Stimulated activated CD8-positive, alpha-beta memory T cell treated with anti-CD3 and anti-CD28 coated beads, Interleukin-7, amount 100 ng/mL, for 4 hours (primary cell): Measurements from ENCODE around the gene HERPUD1.
"Not testable (repeated sequence)": the region's sequence is repeated elsewhere in the genome, so short reads cannot be mapped to it uniquely, and the experiment has no call there.

Source experiments
- DNase-seq, 2 donors: peaks; one replicate each; pipeline ENCODE4 v3.0.0-alpha.2; 2020; ENCODE audit warnings: low read depth in 2 of 2

Gene HERPUD1

DNA sequence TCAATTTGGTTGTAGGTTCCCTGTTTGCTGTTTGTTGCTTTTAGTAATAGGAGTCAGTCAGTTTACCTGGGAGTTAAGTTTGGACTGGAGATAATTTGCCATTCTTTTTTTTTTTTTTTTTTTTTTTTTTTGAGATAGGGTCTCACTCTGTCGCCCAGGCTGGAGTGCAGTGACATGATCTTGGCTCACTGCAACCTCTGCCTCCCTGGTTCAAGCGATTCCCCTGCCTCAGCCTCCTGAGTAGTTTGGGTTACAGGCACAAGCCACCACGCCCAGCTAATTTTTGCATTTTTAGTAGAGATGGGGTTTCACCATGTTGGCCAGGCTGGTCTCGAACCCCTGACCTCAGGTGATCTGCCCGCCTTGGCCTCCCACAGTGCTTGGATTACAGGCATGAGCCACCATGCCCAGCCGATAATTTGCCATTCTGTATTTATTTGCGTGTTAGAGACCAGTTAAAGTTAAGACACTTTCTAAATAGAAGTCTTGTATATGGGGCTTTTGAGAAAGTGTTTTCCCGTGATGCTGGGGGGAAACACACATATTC, 2.7 kb downstream of the HERPUD1 start:
- not testable (repeated sequence) for DNase-seq

DNA sequence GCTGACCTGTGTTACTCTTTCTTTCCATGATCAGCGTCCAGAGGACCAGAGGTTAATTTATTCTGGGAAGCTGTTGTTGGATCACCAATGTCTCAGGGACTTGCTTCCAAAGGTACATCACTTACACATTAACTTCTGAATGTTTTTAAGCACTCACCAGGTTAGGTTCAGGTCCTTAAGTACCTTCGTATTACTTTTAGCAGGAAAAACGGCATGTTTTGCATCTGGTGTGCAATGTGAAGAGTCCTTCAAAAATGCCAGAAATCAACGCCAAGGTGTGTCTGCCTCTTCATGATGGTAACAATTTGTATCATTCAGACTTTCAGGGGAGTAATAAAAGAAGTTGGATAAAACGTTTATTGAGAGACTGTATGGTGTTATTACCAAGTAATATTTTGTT, 3.3 kb downstream of the HERPUD1 start:
- no peak for DNase-seq

- DNase-seq: no peak
Observed at GRCh38 chr16:56936491-56936890, 4.5 kb downstream of the HERPUD1 start.

DNA sequence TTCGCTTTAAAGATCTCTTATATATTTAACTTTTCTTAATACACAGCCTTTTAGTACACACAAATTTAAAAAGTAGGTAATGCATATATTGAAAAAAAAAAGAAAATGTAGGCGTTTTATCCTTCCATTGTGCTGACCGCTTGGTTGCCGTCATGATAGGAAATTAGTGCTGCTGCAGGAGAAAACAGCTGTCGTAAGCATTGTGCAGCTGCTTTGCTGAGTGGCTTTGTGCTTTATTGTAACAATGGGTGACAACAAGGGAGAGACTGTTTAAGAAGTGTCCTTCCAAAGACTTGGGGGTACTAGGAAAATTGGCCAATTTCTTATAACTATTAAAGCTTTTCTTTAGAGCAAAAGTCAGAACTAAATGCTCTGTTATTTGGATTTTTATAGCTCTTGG, 5.0 kb downstream of the HERPUD1 start:
- DNase-seq: no peak

DNA sequence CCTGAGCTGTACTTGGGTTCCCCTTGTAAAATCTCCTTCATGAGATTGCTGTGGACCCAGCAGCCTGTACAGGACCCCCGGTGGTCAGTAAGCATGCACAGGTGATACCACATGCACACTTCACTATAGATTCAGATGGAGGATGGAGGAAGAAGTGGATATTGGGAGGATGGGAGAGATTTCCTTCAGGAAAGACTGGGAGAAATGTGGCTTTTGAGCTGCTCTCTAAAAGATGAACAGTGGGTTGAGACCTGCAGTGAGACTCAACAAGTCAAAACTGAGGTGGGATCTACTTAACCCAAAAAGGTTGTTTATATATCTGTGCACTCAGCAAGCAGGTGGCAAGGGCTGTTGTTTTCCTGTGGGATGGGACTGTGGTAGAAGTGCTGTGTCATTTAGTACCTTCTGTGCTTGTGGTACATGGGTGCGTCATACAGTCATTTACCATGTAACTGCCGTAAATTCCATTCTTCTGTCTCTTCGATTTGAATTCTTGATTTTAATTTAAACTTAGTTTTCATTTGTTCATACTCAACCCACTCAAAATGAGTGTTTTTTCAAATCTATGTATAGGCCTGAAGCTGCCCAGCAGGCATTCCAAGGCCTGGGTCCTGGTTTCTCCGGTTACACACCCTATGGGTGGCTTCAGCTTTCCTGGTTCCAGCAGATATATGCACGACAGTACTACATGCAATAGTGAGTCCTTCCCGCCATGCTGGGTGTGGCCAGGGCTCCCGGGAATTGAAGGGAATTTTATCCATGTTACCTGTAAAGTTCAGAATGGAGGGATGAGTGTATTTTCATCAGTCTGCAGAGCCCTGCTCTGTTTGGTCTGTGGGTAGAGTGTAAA, 6.9 kb downstream of the HERPUD1 start:
- peak in 1 of 2 donors; percentile 13 for DNase-seq

DNA sequence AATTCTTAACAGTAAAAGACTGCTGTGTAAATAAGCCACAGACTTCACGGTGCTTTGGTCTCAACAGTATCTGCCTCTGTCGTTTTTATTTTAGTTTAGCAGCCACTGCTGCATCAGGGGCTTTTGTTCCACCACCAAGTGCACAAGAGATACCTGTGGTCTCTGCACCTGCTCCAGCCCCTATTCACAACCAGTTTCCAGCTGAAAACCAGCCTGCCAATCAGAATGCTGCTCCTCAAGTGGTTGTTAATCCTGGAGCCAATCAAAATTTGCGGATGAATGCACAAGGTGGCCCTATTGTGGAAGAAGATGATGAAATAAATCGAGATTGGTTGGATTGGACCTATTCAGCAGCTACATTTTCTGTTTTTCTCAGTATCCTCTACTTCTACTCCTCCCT, 7.9 kb downstream of the HERPUD1 start:
- no peak for DNase-seq

DNA sequence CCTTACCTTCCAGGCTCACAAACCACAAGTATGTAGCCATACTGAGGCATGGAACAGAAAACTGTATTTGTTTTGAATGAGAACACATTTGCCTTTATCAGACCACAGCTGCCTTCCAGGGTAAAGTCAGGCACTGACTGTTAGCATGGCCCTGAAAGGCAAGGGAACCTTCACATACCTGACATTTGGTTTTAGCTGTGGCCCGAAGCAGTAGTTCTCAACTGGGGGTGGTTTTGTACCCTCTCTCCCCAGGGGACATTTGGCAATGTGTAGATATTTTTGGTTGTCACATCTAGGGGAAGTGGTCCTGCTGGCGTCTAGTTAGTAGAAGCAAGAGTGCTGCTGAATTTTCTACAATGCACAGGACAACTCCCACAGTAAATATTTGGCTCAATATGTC, 9.2 kb downstream of the HERPUD1 start:
- DNase-seq: no peak

GRCh38 chr16:56941856-56942331, 10.0 kb downstream of the HERPUD1 start:
- DNase-seq: no peak

GRCh38 chr16:56943761-56944375, 11.9 kb downstream of the HERPUD1 start:
- no peak for DNase-seq

- DNase-seq: no peak
Observed at GRCh38 chr16:56944954-56945839, 13.3 kb downstream of the HERPUD1 start.

DNA sequence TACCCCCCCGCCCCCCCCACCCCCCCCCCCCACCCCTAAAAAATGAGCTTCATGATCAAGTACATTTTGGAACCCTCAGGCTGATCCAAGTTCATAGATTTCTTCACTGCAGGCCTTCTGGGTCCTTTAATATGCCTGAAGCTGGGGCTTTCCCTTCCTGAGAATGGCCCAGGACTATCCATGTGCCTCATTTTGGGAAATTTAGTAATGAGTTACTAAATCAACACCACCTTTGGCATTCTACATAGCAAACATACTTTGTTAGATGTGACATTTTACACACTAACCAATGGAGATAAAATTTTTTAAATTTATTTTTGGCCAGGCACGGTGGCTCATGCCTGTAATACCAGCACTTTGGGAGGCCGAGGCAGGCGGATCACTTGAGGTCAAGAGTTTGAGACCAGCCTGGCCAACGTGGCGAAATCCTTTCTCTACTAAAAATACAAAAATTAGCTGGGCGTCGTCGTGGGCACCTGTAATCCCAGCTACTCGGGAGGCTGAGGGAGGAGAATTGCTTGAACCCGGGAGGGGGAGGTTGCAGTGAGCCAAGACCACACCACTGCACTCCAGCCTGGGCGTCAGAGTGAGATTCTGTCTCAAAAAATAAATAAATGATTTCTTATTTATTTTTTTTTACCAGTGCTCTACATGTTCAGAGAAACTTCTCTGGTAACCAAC, 14.0 kb downstream of the HERPUD1 start:
- DNase-seq: no peak

GRCh38 chr16:56946767-56947603, 15.0 kb downstream of the HERPUD1 start:
- DNase-seq: no peak

GRCh38 chr16:56947604-56947995, 15.7 kb downstream of the HERPUD1 start:
- no peak for DNase-seq

GRCh38 chr16:56948234-56948633, 16.3 kb downstream of the HERPUD1 start:
- DNase-seq: no peak

- DNase-seq: no peak
Observed at GRCh38 chr16:56950051-56950450, 18.1 kb downstream of the HERPUD1 start.

GRCh38 chr16:56950455-56950854, 18.5 kb downstream of the HERPUD1 start:
- DNase-seq: no peak

DNA sequence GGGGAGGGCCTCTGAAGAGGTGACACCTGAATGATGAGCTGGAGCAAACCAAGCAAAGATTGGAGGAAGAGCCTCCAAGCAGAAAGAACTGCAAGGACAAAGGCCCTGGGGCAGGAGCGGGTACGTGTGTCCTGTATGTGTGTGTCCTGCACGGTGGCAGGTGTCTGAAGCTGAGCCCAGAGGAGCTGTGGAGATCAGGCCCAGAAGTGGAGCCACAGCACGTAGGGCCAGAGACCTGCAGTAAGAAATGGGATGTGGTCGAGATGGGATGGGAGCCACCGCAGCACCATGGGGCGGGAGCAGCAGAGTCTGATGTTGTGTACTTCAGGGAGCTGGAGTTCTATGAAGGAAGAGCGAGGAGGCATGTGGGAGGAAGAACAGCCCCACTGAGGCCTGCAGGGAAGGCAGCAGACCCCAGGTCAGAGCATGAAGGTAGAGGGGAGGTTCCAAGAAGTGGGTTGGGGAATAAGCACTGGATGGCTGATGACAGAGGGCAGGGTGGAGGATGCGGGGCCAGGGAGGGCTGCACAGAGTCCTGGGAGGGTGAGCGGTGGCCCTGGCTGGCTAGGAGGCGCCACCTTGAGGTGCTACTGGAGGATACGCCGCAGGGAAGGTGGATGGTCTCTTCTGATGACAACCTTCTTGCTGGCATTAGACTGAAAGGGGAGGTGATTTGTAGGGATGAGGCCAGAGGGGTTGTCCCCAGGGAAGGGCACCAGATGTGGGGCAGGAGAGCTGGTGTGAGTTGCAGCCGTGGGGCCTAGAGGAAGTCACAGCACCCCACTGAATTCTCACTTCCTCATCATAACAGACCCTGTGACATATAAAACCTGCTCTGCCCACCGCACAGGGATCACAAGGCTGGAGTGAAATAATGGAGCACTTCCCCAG, 19.2 kb downstream of the HERPUD1 start:
- DNase-seq: peak; percentile 25 to 39

DNA sequence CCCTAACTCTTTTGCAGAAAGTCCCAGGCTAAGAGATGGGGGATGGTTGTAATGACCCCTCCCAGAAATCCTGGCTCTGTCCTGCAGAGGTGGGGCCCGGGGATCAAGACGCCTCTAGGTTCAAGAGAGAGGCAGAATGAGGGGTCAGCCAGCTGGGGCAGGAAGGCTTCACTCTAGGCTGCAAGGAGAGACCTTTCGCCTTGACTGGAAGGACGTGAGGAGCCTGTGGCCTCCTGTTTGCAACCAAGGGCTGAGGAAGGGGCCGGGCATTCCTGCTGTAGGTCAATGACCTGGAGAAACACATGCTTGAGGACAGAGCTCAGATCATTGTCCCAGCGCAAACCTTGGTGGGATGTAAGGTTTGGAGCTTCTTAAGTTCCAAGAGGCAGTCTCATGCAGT, 21.1 kb downstream of the HERPUD1 start:
- no peak for DNase-seq

DNA sequence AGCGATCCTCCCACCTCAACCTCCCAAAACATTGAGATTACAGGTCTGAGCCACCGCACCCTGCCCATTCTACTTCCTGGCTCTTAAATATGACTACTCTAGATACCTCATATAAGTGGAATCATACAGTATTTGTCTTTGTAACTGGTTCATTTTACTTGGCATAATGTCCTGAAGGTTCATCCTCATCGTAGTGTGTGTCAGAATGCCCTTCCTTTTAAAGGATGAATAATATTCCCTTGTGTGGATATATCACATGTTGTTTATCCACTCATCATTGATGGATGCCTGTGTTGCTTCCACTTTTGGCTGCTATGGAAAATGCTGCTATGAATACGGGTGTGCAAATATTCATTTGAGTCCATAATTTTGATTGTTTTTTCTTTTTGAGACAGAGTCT, 24.1 kb downstream of the HERPUD1 start:
- no peak for DNase-seq
